K562 (cell line): ENCODE measurements around the gene BCL2L13. TPM values are rescaled to one million over a fixed set of nuclear protein-coding genes. Genes with fewer than 3 reads are reported as not detected.
"Not testable (repeated sequence)": the region's sequence is repeated elsewhere in the genome, so short reads cannot be mapped to it uniquely, and the experiment has no call there.

ENCODE experiments used
- ATAC-seq: fragments of 200-7000 bp; cut with Tn5 transposase; 3 replicates; pipeline ENCODE4 v1.9.1; 2020; ENCODE audit warnings: moderate library complexity
- BruUV-seq: library from RNA; stranded (reverse); fragments of 400-500 nt; replicated peaks from 2 replicates; lab custom pipeline; 2021; lab: Mats Ljungman, UMichigan
- CTCF ChIA-PET: fragments of 300-600 bp; formaldehyde crosslinking; extraction: SDS; loops from one replicate; lab custom pipeline; 2021; ENCODE audit warnings: low intra/inter-chr PET ratio; lab: Yijun Ruan, JAX
- POLR2A ChIA-PET: fragments of 300-600, 350-650 bp; sonication (Branson Sonifier 250); formaldehyde crosslinking; extraction: SDS; loops from one replicate; lab custom pipeline; 2021; ENCODE audit warnings: antibody characterized with exemption, inconsistent platforms; lab: Yijun Ruan, JAX
- DNase-seq, 4 experiments: peaks; one replicate each; pipeline versions ENCODE4 v3.0.0 to v3.0.0-alpha.2; 2011 to 2018; ENCODE audit warnings: low spot score in 3 of 4, mixed read lengths in 3 of 4; ENCODE audit errors: extremely low read depth in 1 of 4
- FAIRE-seq: peaks from 2 replicates; lab custom pipeline; 2011; peaks lifted over from hg19 to GRCh38; lab: Jason Lieb, UNC
- H2AFZ ChIP-seq: 2 replicates; pipeline ENCODE4 v1.6.0; 2011; ENCODE audit warnings: low read depth, low read length, control low read depth, inconsistent platforms
- H3K27ac ChIP-seq: fragments of 200-600 bp; 3 replicates; pipeline ENCODE4 v1.8.0; 2011; ENCODE audit warnings: low read depth, mild to moderate bottlenecking, control low read depth, inconsistent platforms, low read length, moderate library complexity, mixed read lengths; ENCODE audit errors: extremely low read depth
- H3K27me3 ChIP-seq, 2 experiments: fragments of 300-600 bp in 1 of 2; 2 replicates in 1 of 2; 3 replicates in 1 of 2; pipeline versions ENCODE4 v1.6.0 to v1.8.0; 2011; ENCODE audit warnings: inconsistent platforms in 2 of 2, low read length in 2 of 2, mild to moderate bottlenecking in 1 of 2, mixed read lengths in 1 of 2, moderate library complexity in 1 of 2; ENCODE audit not compliant: control insufficient read depth in 2 of 2, insufficient read depth in 2 of 2
- H3K36me3 ChIP-seq: fragments of 300-600 bp; 3 replicates; pipeline ENCODE4 v1.8.0; 2011; ENCODE audit warnings: mild to moderate bottlenecking, low read length, inconsistent platforms; ENCODE audit not compliant: control insufficient read depth, insufficient read depth
- H3K4me1 ChIP-seq, 2 experiments: fragments of 200-600 bp in 1 of 2; replicated peaks in 1 of 2; 2 replicates in 1 of 2; 3 replicates in 1 of 2; pipeline versions ENCODE4 v1.5.1 to v1.8.0; 2011; ENCODE audit warnings: inconsistent platforms in 2 of 2, low read length in 2 of 2, mild to moderate bottlenecking in 1 of 2, mixed read lengths in 1 of 2, moderate library complexity in 1 of 2; ENCODE audit not compliant: control insufficient read depth in 2 of 2, insufficient read depth in 2 of 2
- H3K4me2 ChIP-seq: 2 replicates; pipeline ENCODE4 v1.6.1; 2011; ENCODE audit warnings: low read length, control low read depth, inconsistent platforms, mixed read lengths; ENCODE audit not compliant: insufficient read depth
- H3K4me3 ChIP-seq: fragments of 200-600 bp; sonication (generic), shearing (Covaris generic); 2 replicates; pipeline ENCODE4 v1.5.1; 2016; ENCODE audit warnings: control low read depth, inconsistent platforms
- H3K79me2 ChIP-seq: fragments of 200-600 bp; 3 replicates; pipeline ENCODE4 v1.8.0; 2011; ENCODE audit warnings: low read length, inconsistent platforms; ENCODE audit not compliant: control insufficient read depth, insufficient read depth
- H3K9ac ChIP-seq, 2 experiments: 2 replicates each; pipeline versions ENCODE4 v1.6.0 to v1.6.1; 2011; ENCODE audit warnings: low read depth in 2 of 2, low read length in 2 of 2, control low read depth in 1 of 2, inconsistent platforms in 1 of 2, mild to moderate bottlenecking in 1 of 2, mixed read lengths in 1 of 2; ENCODE audit not compliant: insufficient read depth in 1 of 2
- H3K9me1 ChIP-seq: one replicate; pipeline ENCODE4 v1.6.0; 2011; ENCODE audit warnings: inconsistent platforms, mild to moderate bottlenecking, low read length, moderate library complexity; ENCODE audit not compliant: control insufficient read depth, insufficient read depth
- H3K9me3 ChIP-seq: replicated peaks from 2 replicates; pipeline ENCODE4 v1.5.1; 2011; ENCODE audit warnings: low read depth, low read length, inconsistent platforms; ENCODE audit not compliant: control insufficient read depth, insufficient read depth
- H4K20me1 ChIP-seq: replicated peaks from 2 replicates; pipeline ENCODE4 v1.6.1; 2011; ENCODE audit warnings: low read length, inconsistent platforms, mixed read lengths; ENCODE audit not compliant: control insufficient read depth, insufficient read depth
- CEBPZ ChIP-seq: fragments of 150-350 bp; IDR thresholded peaks from 2 replicates; pipeline ENCODE4 v1.6.1; 2014; ENCODE audit warnings: low read depth, mild to moderate bottlenecking, low read length, borderline replicate concordance
- ETV5 ChIP-seq: sonication (generic); formaldehyde crosslinking; IDR thresholded peaks from 2 replicates; pipeline ENCODE4 v1.4.0; 2020; ENCODE audit warnings: low read depth, mild to moderate bottlenecking, missing genetic modification reagents
- WGBS: fragments of 100-300 bp; shearing (Covaris generic); methylation state at CpG from one replicate; pipeline ENCODE4 v1.1.6; 2016; ENCODE audit warnings: low coverage, mixed read lengths; ENCODE audit not compliant: insufficient coverage; ENCODE audit errors: missing lambda C conversion rate; 5-methylcytosine and 5-hydroxymethylcytosine counted together
- in situ Hi-C: fragments of 300-500 bp; cut with MboI; formaldehyde crosslinking; loops from 4 replicates; pipeline ENCODE4 v1.15.0; 2018; ENCODE audit warnings: inconsistent platforms, mixed read lengths
- intact Hi-C: fragments of 100-400 bp; cut with micrococcal nuclease; formaldehyde crosslinking; loops from 2 replicates; pipeline ENCODE4 v1.14.2; 2022
- polyA plus RNA-seq, 8 experiments: library from polyadenylated mRNA; depleted of rRNA in 4 of 8; stranded (reverse) in 5 of 8; unstranded in 3 of 8; fragments of >200 nt; fragmentation: Nextera tagmentation in 2 of 8; fragmentation: Illumina TruSeq in 1 of 8; extraction: Ambion mirVana in 2 of 8; extraction: Trizol in 1 of 8; gene quantifications; 2 replicates each; pipeline versions ENCODE4 v1.2.1 to v1.2.3, GENCODE V29; 2011 to 2014; ENCODE audit warnings: inconsistent platforms in 1 of 8, missing spikeins in 1 of 8
- total RNA-seq, 7 experiments: library from RNA; depleted of rRNA in 6 of 7; stranded (reverse); fragments of >200 nt in 6 of 7; fragmentation: Illumina TruSeq in 2 of 7; extraction: Trizol in 2 of 7; gene quantifications; 2 replicates each; pipeline versions ENCODE4 v1.2.1 to v1.2.3, GENCODE V29; 2011 to 2021; ENCODE audit warnings: low replicate concordance in 1 of 7

Gene BCL2L13
- total and polyA plus RNA-seq, 9 of the 15 experiments (the other 6 are each of a cell fraction or from before 2014, with no cell fraction given) = 41.5 to 63.4 (median 56.5) TPM

GRCh38 chr22:17761138-17761488 is 122.6 kb downstream of the BCL2L13 start (continued):
- no peak for TF ChIP-seq CEBPZ
- no peak for TF ChIP-seq ETV5 (CRISPR knock-in tag)

- POLR2A ChIA-PET, H3K4me3 ChIP-seq, H3K4me1 ChIP-seq, CTCF ChIA-PET, H3K36me3 ChIP-seq, H3K4me2 ChIP-seq, H3K27ac ChIP-seq, H3K27me3 ChIP-seq, H2AFZ ChIP-seq, H3K9me3 ChIP-seq, H3K9me1 ChIP-seq, DNase-seq, intact Hi-C loops, H3K9ac ChIP-seq, in situ Hi-C loops, BruUV-seq, FAIRE-seq, ATAC-seq: not testable (repeated sequence)
- peaks cover 71% of the 10 kb centered on the region for H3K79me2 ChIP-seq
- 90% methylated on average over 10 of the region's 10 CpGs for WGBS
- H4K20me1 ChIP-seq = peaks cover 29% of the 10 kb centered on the region
Measured at GRCh38 chr22:17763442-17763841, 124.9 kb downstream of the BCL2L13 start.
